NCI-H446 (cell line): ENCODE data around the gene TMEM138.

Experiments used
- DNase-seq, 2 experiments: peaks; one replicate each; lab custom pipeline; 2025; lab: John Stamatoyannopoulos, UW

TMEM138 gene

DNA sequence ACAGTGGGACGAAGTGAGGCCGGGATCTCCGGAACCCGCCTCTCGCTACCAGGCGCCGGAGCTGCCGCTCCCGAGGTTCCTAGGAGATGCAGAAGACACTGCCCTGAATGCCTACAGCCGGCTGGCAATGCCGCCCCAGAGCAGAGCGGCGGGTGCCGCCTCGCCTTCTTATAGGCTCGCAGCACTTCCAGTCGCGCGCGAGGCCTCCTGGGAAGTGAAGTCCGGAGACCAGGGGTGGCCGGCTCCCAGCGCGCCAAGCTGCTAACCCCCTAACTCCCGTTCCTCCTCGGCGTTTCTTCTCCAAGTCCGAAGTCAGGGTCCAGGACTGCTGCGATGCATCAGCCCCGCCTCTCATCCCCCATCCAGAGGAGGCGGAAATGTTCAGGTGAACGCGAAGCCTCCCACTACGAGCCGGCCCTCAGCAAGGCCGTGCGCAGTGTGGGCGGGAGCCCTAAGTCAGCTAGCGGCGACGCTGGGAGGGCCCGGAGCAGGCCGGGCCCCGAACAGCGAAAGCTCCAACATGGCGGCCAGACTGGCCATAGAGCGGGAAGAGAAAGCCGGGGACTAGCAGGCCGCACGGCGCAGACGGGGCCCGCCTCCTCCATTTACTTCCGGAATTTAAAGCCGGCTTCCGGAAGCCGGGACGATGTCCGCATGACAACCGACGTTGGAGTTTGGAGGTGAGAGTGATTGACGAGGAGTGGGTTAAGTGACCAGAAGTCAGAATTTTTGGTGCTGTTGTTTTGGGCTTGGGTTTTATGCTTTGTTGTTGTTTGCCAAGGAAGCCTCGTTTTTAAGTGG lies at the start of gene TMEM138, which contains the start of gene CYB561A3:
Gene TMEM138 (plus strand): TSS at position 634 of the 801 bp plus-strand sequence. CDS start 2,017 bp downstream, outside the sequence.
Gene CYB561A3 (minus strand): TSS at position 142 of the 801 bp plus-strand sequence. CDS start 5,169 bp downstream, outside the sequence.
- DNase-seq = peak; percentile 93 to 96

- no peak for DNase-seq
These were observed 46.9 kb upstream of the TMEM138 start for GRCh38 chr11:61315260-61315659.

GRCh38 chr11:61325649-61326414 lies 36.3 kb upstream of the TMEM138 start:
- DNase-seq = peak in 1 of 2 experiments; percentile 43

- DNase-seq = no peak
These were observed 34.5 kb upstream of the TMEM138 start for GRCh38 chr11:61327669-61328071.

DNA sequence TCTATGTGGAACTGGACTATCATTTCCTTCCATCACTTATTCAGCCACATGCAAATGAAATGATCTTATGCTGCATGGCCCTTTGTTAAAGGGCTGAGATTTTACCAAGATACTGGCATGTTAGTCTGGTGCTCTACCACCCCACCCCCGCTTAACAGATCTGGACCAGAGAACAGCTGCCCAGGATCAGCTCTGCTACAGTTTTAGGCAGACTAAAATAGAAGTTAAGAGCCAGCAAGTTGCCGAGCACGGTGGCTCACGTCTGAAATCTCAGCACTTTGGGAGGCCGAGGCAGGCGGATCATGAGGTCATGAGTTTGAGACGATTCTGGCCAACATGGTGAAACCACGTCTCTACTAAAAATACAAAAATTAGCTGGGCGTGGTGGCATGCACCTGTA lies 33.8 kb upstream of the TMEM138 start:
- DNase-seq = no peak

DNA sequence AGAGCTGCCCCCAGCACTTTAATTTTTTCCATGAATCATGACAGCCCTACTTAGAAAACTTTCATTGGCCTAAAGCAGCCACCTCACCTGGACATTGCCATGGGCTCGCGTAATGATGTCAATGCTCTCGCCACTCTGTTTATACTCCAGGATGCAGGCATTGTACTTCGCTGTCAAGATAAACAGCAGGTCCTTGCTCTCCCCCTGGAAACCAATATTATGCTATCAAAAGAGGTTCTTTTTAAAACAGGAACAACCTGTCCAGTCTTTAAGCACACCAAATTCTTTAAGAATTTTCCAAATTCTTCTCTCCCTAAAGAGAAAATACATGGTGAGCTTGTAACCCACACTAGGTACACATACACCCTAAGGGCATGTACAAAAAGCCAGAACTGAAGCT lies 32.3 kb upstream of the TMEM138 start:
- DNase-seq = no peak

DNA sequence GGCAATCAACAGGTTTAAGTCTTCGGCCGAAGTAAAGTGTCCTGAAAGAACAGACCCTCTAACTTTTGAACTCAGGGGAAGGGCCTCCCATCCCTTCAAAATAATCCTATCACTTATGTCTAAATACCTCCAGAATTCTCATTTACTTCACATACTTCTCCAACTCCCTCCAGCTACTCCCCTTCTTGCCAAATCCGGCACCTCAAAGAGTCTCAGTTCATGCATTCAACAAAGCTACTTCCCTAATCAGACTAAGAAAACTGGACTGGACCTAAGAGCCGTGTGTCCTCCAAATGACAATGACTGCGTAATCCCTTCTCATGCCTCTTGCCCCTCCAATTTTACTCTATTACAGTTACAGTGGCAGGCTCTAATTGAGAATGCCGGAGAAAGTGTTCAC lies 30.5 kb upstream of the TMEM138 start:
- no peak for DNase-seq

DNA sequence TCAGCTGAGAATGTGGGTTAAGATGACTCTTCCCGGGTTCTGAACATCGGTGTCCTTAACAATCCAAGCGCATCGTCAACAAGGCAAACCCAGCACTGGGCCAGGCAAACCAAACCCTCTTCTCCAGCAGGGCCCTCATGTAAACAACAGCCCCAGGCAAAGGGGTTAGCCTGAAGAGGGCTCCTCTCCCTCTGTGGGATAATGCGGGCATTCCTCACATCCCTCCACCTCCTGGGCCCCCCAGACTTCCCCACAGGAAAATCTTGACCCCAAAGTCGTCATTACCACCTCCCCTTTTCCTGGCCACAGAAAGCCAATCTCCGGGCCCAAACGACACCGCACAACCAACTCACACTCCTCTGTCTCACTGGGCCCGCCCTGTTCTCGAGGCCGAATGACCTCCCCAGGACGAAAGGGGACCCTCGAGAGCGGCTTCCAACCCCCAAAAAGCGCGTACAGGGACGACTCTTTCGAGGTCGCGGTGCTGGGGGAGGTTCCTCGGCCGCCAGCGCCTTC lies 29.8 kb upstream of the TMEM138 start:
- no peak for DNase-seq

DNA sequence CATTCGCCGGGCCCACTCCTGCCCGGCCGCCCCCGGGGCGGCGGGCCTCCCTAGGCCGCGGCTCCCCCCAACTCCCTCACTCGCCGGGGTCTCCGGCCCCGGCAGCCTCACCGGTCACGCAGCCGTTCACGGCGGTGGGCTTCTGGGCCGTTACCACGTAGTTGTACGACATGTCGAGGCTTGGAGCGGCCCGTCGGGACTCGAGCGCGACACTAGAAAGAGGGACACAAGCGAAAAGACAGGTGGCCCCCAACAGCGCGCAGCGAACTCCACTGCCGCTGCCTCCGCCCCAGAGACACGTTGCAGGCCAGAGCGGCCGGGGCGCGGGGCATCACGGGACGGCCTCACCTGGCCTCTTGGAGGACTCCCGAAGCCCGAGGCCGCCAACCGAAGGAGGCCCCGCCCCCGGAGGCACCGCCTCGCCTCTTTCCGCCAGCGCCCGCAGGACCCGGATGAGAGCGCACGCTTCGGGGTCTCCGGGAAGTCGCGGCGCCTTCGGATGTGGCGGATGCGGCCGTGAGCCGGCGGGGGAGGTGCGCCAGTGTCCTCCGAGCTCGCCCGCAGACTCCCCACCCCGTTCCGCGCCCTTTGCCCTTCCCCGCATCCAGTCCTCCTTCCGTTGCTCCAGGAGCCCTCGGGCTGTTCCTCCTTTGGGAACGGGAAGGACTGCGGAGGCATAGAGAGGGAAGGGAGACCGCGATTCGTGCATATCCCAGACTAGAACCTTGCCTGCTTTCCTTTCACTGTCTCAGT lies 29.2 kb upstream of the TMEM138 start, which contains the start of the genes DDB1 and TKFC:
Gene DDB1 (minus strand): TSS at position 309 of the 753 bp plus-strand sequence. CDS start 137 bp downstream, at position 172.
Gene TKFC (plus strand): TSS at position 432 of the 753 bp plus-strand sequence. CDS start 1,501 bp downstream, outside the sequence.
- peak; percentile 90 to 97 for DNase-seq

- DNase-seq = no peak
These were observed 28.4 kb upstream of the TMEM138 start for GRCh38 chr11:61333550-61334433.

GRCh38 chr11:61334434-61335354 lies 27.5 kb upstream of the TMEM138 start:
- DNase-seq = peak in 1 of 2 experiments; percentile 20

DNA sequence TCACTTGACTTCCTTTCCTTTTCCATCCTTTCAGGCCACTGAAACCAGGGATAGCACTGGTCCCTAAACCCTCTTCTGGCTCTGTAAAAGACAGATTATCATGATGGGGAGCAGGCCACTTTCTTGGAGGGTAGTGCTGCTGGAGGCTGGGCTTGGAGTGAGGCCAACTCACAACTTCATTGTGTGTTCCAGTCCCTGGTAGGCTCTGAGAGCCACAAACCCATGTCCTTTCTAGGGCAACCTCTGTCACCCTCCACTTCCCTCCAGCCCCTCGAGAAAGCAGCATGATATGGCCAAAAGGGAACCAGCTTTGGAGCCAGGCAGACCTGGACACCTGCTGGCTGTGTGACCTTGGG lies 26.8 kb upstream of the TMEM138 start:
- no peak for DNase-seq

GRCh38 chr11:61336171-61336935 lies 25.8 kb upstream of the TMEM138 start:
- DNase-seq = peak; percentile 67 to 87

DNA sequence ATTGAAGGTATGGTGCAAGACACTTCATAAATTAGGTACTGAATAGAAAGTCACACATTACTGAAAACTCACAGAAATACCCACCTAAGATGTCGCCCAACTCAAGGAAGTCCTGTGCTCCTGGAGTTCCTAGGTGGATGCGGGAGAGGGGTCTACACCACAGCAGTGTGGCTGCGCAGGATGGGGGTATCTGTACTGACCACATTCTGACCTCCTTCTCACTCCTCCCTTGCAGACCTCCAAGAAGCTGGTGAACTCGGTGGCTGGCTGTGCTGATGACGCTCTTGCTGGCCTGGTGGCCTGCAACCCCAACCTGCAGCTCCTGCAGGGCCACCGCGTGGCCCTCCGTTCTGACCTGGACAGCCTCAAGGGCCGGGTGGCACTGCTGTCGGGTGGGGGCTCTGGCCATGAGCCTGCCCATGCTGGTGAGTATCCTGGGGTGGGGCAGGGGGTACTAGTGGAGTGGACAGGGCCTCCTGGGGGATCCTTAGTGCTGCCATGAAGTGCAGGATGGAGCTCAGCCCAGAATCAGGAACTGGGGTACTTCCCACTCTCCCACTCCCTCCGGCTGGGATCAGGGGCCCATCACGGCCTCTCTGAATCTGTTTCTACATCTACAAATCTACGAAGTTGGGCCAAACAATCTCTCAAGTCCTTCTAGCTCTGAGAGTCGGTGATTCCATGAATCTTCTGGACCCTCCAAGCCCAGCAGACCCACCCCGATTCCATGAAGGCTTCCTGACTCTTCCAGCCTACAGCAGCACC lies 24.3 kb upstream of the TMEM138 start:
- no peak for DNase-seq

DNA sequence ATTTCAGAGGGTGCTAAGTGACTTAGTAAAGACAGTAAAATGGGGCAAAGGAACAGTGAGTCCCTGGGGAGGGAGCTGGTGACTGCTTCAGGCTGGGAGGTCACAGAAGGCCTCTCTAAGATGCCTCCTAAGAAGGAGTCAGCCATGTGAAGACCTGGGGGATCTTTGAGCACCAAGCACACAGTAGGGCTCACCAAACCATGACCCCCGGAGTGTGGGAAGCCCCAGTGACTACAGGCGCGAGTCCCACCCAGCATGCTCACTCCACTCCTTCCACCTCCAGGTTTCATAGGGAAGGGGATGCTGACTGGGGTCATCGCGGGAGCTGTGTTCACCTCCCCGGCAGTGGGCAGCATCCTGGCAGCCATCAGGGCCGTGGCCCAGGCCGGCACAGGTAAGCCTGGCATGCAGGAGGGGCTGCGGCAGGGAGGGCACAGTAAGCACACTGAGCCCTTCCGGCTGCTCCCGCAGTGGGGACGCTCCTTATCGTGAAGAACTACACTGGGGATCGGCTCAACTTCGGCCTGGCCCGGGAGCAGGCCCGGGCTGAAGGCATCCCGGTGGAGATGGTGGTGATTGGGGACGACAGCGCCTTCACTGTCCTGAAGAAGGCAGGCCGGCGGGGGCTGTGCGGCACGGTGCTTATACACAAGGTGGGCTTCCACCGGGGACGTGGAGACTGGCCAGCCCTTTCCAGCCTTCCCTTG lies 23.2 kb upstream of the TMEM138 start:
- no peak for DNase-seq

DNA sequence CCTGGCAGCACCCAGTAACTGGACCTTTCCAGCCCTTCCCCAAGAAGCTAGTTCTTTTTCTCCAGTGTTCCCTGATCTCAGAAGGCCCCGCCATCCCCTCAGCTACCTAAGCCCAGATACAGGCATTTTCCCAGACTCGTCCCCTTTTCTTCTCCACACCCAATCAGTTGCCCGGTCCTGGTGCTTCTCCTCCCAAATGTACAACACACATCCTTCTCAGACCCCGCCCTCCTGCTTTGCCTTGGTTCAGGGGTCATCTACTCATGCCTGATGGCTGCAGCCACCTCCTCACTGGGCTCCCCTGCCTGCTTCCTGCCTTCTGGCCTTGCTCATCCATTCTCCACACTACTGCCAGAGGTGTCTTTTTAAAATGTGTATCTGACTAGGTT lies 22.7 kb upstream of the TMEM138 start:
- no peak for DNase-seq

DNA sequence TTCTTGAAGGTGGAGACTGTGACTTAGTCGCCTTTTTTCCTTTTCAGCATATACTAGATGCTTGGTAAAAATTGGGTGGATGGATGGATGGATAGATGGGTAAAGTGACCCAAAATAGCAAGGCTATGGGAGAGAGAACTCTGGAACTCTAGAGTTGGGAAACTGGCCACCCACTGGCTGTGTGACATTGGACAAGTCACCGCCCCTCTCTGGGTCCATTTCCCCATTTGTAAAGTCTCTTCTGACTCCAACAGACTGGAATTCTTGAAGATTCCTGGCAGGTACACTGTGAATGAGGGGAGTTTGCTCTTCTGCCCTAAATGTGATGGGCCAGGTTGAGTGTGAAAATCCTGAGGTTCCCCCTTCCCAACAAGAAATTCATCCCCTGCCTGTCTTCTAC lies 21.2 kb upstream of the TMEM138 start:
- no peak for DNase-seq

DNA sequence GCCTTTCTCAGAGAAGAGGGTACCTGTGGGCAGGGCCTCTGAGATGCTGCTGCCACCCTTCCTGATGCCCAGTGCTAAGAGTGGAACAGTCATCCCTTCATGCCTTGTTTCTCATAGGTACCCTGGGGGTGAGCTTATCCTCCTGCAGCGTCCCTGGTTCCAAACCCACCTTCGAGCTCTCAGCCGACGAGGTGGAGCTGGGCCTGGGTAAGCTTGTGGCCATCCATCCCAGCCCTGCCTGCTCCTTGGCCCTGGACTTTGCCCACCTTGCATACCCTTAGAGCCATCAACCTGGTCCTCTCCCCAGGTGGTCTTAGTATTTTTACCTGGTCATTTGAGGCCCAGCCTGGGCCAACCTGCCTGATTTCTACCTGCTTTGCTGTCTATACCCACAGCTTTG lies 20.5 kb upstream of the TMEM138 start:
- no peak for DNase-seq
